ENCODE measurements around the gene VDR.

The VDR gene

DNA sequence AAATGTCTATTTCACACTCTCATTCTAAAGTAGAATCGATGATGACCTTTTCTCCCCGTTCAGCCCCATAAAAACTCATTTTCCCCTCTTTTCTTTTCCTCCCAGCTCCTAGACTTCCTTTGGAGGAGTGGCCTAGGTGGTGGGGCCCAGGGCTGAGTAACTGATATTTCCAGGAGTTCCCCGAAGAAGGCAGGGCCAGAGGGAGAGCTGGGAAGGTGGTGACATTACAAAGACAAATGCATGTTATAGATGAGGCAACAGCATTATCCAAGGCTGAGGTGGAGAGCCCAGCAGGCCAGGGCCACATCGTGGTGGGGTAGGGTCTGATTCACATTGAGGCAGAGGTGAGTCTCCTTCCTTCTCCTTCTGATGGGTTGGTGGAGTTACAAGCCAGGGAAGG lies 62.9 kb downstream of the VDR start:
- Histone ChIP-seq H3K27ac (no peak overlapping the region), H3K4me3 (no peak overlapping the region)
- TF ChIP-seq, protein P1, sequence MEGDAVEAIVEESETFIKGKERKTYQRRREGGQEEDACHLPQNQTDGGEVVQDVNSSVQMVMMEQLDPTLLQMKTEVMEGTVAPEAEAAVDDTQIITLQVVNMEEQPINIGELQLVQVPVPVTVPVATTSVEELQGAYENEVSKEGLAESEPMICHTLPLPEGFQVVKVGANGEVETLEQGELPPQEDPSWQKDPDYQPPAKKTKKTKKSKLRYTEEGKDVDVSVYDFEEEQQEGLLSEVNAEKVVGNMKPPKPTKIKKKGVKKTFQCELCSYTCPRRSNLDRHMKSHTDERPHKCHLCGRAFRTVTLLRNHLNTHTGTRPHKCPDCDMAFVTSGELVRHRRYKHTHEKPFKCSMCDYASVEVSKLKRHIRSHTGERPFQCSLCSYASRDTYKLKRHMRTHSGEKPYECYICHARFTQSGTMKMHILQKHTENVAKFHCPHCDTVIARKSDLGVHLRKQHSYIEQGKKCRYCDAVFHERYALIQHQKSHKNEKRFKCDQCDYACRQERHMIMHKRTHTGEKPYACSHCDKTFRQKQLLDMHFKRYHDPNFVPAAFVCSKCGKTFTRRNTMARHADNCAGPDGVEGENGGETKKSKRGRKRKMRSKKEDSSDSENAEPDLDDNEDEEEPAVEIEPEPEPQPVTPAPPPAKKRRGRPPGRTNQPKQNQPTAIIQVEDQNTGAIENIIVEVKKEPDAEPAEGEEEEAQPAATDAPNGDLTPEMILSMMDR (IDR thresholded peaks at IDR 0.05), result no peak
- no peak for DNase-seq (ENCODE audit: low spot score)

DNA sequence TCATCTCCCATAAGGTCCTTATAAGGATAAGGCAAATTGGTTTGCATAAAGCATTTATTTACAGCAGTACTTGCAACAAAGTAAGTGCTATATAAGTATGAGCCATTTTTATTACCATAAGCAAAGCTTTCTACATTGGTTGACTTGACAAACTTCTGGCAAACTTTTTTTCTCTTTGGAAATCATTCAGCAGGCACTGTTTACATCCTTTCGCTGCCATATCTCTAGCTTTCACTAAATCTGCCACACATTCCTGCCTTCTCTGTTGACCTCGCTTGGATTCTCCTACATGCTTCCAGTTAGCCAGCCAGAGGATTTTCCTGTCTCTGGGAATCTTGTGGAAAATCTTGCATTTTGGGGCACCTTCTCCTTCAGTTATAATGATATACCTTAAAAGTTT lies 63.3 kb downstream of the VDR start:
- no peak for DNase-seq (ENCODE audit: low spot score)
- TF ChIP-seq, protein P1 (IDR thresholded peaks at IDR 0.05), result no peak
- no peak overlapping the region for H3K27ac ChIP-seq
- H3K4me3 ChIP-seq, result no peak overlapping the region

DNA sequence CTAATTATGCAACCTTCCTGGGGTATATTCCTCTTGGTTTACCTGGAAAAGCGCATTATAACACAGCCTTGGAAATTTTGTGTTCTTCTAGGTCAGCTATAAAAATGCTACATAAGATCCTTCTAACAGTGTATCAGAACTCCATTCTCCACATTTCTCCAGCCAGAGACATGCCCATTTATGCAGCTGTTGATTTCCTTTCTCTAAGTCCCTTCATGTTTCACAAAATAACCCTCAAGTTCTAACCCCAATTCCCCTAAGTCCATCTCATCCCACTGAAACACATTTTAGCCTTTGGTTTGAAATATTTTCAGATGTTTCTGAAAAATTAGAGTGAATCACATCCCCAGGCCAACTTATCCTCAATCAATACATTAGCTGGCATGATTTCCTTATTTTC lies 64.2 kb downstream of the VDR start:
- TF ChIP-seq, protein P1 (IDR thresholded peaks at IDR 0.05), result no peak
- no peak for DNase-seq (ENCODE audit: low spot score)
- H3K27ac ChIP-seq, result no peak overlapping the region
- H3K4me3 ChIP-seq, result no peak overlapping the region

DNA sequence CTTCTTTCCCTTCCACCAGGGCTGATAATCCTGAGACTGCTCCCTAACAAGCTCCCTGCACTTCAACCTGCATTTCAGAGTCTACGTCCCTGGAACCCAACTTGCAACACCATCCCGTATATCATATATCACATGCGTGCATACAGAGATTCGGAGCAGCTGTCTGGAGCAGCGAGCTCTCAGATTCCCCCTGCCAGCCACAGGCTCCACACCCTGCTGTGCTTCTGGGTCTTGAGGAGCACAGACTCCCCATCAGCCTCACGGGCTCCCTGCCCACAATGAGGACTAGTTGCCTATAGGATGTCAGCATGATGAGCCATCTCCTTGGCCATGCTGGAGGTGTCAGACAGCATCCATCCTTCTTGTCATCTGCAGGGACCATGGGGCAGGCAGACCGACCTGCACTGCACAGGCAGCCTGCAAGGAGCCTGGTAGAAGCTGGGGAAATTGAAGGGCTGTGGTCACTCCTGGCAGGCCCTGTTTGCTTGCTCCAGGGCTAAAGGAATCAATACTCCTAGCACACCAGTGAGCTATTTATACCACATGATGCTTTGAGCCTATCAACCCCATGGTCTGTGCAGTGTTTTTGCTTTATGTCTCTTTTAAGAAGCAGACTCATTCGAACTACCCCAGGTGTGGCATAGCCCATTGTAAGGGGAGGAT lies 65.4 kb downstream of the VDR start:
- Histone ChIP-seq H3K27ac (no peak overlapping the region), H3K4me3 (no peak overlapping the region)
- TF ChIP-seq, protein P1 (IDR thresholded peaks at IDR 0.05), result no peak
- peak; percentile 59 for DNase-seq (ENCODE audit: low spot score)

DNA sequence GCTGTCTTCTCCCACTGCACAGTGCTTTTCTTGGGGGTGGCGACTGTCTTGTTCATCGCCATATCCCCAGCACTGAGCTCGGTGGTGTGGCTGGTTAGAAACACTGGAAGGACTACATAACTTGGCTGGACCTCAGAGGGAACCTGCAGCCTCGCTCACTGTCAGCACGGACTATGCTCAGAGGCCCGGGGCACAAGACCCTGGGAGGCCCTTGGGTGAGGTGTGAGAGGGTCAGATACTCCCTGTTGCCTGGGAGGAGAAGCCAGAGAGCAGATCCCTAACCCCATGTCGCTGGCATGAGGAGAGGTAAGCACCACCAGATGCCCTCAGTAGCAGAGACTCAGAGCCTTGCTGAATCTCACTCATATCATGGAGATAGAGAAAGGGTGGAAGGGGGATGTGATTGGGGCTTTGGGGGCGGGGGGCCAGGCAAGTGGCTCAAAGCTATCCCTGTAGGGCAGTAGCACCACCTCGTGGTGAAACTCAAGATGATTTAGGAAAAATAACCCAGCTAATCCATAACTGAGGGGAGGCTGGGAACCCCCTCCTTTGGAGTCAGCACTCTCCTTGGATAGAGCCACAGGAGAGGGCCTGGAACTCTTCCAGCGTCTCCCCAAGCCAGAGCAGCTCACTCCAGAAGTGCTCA lies 66.4 kb downstream of the VDR start:
- H3K4me3 ChIP-seq, result no peak overlapping the region
- peak overlapping the region in 1 of 2 donors; percentile 16 for H3K27ac ChIP-seq
- DNase-seq (ENCODE audit: low spot score), result peak; percentile 74
- TF ChIP-seq, protein P1 (IDR thresholded peaks at IDR 0.05), result peak; percentile 48

DNA sequence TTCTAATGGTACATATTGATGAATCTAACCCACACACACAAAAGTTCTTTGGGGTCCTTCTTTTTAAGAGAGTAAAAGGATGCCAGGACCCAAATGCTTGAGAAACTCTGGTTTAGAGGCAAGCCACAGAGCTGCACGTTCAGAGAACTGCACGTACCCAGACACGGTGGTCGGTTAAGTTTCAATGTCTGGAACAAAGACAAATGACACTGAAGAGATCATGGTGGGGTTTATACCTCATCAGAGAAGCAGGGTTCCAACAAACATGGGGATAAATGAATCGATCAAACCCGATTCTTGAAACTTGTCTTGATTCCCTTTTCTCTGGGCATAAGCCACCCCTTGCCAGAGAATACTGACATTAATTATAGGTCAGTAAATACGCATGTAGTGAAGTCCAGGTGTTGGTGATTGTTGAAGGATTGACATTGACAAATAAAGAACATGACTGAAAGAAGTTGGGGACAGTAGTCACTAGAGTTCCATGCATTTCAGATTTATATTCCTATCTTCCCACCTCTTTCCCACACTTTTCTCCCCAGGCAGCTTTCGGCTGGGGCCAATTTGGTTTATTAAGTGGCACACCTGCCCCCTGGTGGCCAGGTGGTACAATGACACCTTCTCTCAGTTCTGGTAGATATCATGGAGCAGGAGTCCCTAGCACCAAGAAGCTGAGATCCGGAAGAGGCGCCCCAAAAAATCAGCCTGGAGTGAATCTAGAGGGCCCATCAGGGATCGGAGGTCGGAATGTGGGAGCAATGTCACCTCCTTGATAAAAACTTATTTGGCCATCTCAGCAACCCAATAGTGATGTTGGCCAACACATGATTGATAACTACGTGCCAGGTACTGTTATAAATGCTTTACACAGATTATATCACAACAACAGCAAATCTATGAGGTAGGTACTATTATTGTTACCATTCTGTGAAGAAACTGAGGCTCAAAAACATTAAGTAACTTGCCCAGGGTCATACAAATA lies 67.3 kb downstream of the VDR start:
- DNase-seq (ENCODE audit: low spot score), result peak; percentile 80
- H3K4me3 ChIP-seq, result no peak overlapping the region
- TF ChIP-seq, protein P1 (IDR thresholded peaks at IDR 0.05), result peak; percentile 82
- peak overlapping the region in 1 of 2 donors; percentile 16 for H3K27ac ChIP-seq

Data from coronary artery (tissue), 2 donors.